GM18951 (cell line): Measurements from ENCODE around the gene CIZ1.

ENCODE experiments used
- POLR2A ChIP-seq: IDR thresholded peaks from 4 replicates; pipeline ENCODE4 v1.6.1; 2011; ENCODE audit warnings: mild to moderate bottlenecking; ENCODE audit not compliant: insufficient read length, insufficient read depth; ENCODE audit errors: extremely low read depth
- in situ Hi-C: fragments of 300-500 bp; cut with MboI; formaldehyde crosslinking; loops from one replicate; pipeline ENCODE4 v1.12.0; 2022; ENCODE audit warnings: low sequenced_read_pairs, mixed read lengths, inconsistent platforms; ENCODE audit not compliant: unreplicated experiment

CIZ1 gene

DNA sequence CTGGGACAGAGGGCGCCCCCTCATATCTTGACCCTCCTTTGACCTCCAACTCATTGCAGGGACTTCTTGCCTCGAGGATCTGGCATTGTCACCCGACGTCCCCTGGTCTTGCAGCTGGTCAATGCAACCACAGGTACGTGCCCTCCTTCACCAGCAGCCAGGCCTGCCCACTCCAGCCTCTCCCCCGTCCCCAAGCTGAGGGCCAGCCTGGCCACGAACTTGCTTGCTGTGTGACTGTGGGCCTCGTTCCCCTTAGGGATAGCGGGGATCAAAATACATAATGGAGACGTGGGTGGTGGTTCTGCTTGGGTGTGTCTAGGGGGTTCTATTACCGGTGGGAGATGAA is 26.8 kb upstream of the CIZ1 start:
- in situ Hi-C loops: no loop called here

GRCh38 chr9:128216781-128217553 is 25.6 kb upstream of the CIZ1 start:
- TF ChIP-seq POLR2A: no peak

More for the DNA sequence above, 26.8 kb upstream of the CIZ1 start:
- no peak for TF ChIP-seq POLR2A

GRCh38 chr9:128215491-128216409 is 24.4 kb upstream of the CIZ1 start:
- in situ Hi-C loops: no loop called here
- no peak for TF ChIP-seq POLR2A

More at GRCh38 chr9:128216781-128217553, 25.6 kb upstream of the CIZ1 start:
- in situ Hi-C loops: no loop called here

- in situ Hi-C loops: no loop called here
- TF ChIP-seq POLR2A: no peak
These were observed 23.5 kb upstream of the CIZ1 start for GRCh38 chr9:128214571-128215490.

GRCh38 chr9:128213746-128214497 is 22.6 kb upstream of the CIZ1 start:
- in situ Hi-C loops: no loop called here
- no peak for TF ChIP-seq POLR2A

DNA sequence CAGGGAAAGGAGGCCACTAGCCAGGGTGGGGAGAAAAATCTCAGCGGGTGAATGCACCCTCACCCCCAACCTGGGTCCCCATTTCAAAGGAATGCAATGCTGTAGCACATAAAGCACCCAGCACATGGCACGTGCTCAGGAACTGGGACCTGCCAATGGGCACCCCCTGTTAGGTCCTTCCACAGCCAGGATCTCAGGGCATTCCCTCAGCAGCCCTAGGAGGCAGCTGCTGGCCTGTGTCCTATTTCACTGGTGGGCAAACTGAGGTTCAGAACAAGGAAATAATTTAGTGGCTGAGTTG is 20.6 kb upstream of the CIZ1 start:
- no peak for TF ChIP-seq POLR2A
- in situ Hi-C loops: no loop called here

DNA sequence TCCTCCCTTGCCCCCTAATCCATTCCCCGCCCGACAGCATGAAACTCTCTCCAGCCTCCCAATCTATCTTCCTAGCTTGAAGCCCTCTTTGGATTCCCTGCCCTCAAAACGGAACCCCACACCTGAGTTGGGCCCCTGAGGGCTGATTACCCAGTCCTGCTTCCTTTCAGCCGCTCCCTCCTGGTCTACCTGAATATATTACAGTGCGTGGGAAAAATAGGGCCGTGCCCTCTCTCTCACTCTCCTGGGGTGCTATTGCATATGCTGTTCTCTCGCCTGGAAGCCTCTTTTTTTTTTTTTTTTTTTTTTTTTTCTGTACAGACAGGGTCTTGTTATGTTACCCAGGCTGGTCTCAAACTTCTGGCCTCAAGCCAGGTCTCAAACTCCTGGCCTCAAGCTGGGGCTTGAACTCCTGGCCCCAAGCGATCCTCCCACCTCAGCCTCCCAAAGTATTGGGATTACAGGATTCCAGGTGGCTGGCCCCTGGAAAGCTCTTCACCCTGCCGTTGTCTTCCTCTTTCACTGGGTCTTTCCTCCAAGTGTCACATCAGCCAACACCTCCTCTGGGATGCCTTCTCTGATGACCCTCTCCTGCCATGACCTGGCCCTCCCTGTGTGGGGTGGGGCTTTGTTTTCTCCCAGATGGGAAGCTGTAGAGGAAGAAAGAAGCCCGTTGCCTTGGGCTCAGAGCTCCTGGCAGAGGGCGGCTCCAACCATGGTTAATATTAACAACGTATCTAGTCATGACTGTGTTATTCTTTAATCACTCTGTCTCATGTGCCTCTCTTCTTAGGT is 20.0 kb upstream of the CIZ1 start:
- in situ Hi-C loops: no loop called here
- TF ChIP-seq POLR2A: no peak

GRCh38 chr9:128208946-128209669 is 17.7 kb upstream of the CIZ1 start:
- in situ Hi-C loops: no loop called here
- no peak for TF ChIP-seq POLR2A

GRCh38 chr9:128208386-128208785 is 17.0 kb upstream of the CIZ1 start:
- in situ Hi-C loops: no loop called here
- TF ChIP-seq POLR2A: no peak

GRCh38 chr9:128206916-128207910 is 15.8 kb upstream of the CIZ1 start:
- in situ Hi-C loops: no loop called here
- no peak for TF ChIP-seq POLR2A
